ENCODE measurements around the gene STAT1.

The STAT1 gene

GRCh38 chr2:190986221-190986953 lies 27.6 kb downstream of the STAT1 start:
- no peak overlapping the region for H3K9ac ChIP-seq (ENCODE audit: low read depth in 1 of 2, low read length in 2 of 2)
- H3K27ac ChIP-seq (ENCODE audit: low read depth in 2 of 2, low read length in 2 of 2): no peak overlapping the region
- no peaks in the 10 kb centered on the region for H3K27me3 ChIP-seq (ENCODE audit: control insufficient read depth in 2 of 2, insufficient read depth in 2 of 2, low read length in 2 of 2)
- H3K9me3 ChIP-seq (ENCODE audit: control insufficient read depth in 2 of 2, low read length in 2 of 2): no peaks in the 10 kb centered on the region
- no peaks in the 10 kb centered on the region for H3K4me1 ChIP-seq (ENCODE audit: control insufficient read depth in 2 of 2, insufficient read depth in 2 of 2, low read length in 2 of 2)
- H3K4me3 ChIP-seq (ENCODE audit: low read length in 2 of 2): no peak overlapping the region
- H3K36me3 ChIP-seq (ENCODE audit: control insufficient read depth in 2 of 2, insufficient read depth in 2 of 2, low read length in 2 of 2): peaks cover 88 to 95% of the 10 kb centered on the region in 2 donors

GRCh38 chr2:190984595-190984994 lies 29.4 kb downstream of the STAT1 start:
- Histone ChIP-seq H3K4me1 (ENCODE audit: control insufficient read depth in 2 of 2, insufficient read depth in 2 of 2, low read length in 2 of 2) (no peaks in the 10 kb centered on the region), H3K4me3 (ENCODE audit: low read length in 2 of 2) (no peak overlapping the region), H3K9me3 (ENCODE audit: control insufficient read depth in 2 of 2, low read length in 2 of 2) (no peaks in the 10 kb centered on the region), H3K9ac (ENCODE audit: low read depth in 1 of 2, low read length in 2 of 2) (no peak overlapping the region), H3K27ac (ENCODE audit: low read depth in 2 of 2, low read length in 2 of 2) (no peak overlapping the region), H3K36me3 (ENCODE audit: control insufficient read depth in 2 of 2, insufficient read depth in 2 of 2, low read length in 2 of 2) (peaks cover 89 to 94% of the 10 kb centered on the region in 2 donors), H3K27me3 (ENCODE audit: control insufficient read depth in 2 of 2, insufficient read depth in 2 of 2, low read length in 2 of 2) (no peaks in the 10 kb centered on the region)

GRCh38 chr2:190982262-190983034 lies 31.5 kb downstream of the STAT1 start:
- Histone ChIP-seq H3K4me1 (ENCODE audit: control insufficient read depth in 2 of 2, insufficient read depth in 2 of 2, low read length in 2 of 2) (no peaks in the 10 kb centered on the region), H3K27ac (ENCODE audit: low read depth in 2 of 2, low read length in 2 of 2) (no peak overlapping the region), H3K9ac (ENCODE audit: low read depth in 1 of 2, low read length in 2 of 2) (no peak overlapping the region), H3K9me3 (ENCODE audit: control insufficient read depth in 2 of 2, low read length in 2 of 2) (no peaks in the 10 kb centered on the region), H3K36me3 (ENCODE audit: control insufficient read depth in 2 of 2, insufficient read depth in 2 of 2, low read length in 2 of 2) (peaks cover 91 to 94% of the 10 kb centered on the region in 2 donors), H3K4me3 (ENCODE audit: low read length in 2 of 2) (no peak overlapping the region), H3K27me3 (ENCODE audit: control insufficient read depth in 2 of 2, insufficient read depth in 2 of 2, low read length in 2 of 2) (no peaks in the 10 kb centered on the region)

GRCh38 chr2:190981733-190982132 lies 32.2 kb downstream of the STAT1 start:
- no peak overlapping the region for H3K4me3 ChIP-seq (ENCODE audit: low read length in 2 of 2)
- no peaks in the 10 kb centered on the region for H3K4me1 ChIP-seq (ENCODE audit: control insufficient read depth in 2 of 2, insufficient read depth in 2 of 2, low read length in 2 of 2)
- H3K27ac ChIP-seq (ENCODE audit: low read depth in 2 of 2, low read length in 2 of 2): no peak overlapping the region
- H3K9me3 ChIP-seq (ENCODE audit: control insufficient read depth in 2 of 2, low read length in 2 of 2): no peaks in the 10 kb centered on the region
- H3K9ac ChIP-seq (ENCODE audit: low read depth in 1 of 2, low read length in 2 of 2): no peak overlapping the region
- H3K36me3 ChIP-seq (ENCODE audit: control insufficient read depth in 2 of 2, insufficient read depth in 2 of 2, low read length in 2 of 2): peaks cover 90 to 91% of the 10 kb centered on the region in 2 donors
- no peaks in the 10 kb centered on the region for H3K27me3 ChIP-seq (ENCODE audit: control insufficient read depth in 2 of 2, insufficient read depth in 2 of 2, low read length in 2 of 2)

GRCh38 chr2:190981333-190981732 lies 32.6 kb downstream of the STAT1 start:
- peaks cover 90 to 91% of the 10 kb centered on the region in 2 donors for H3K36me3 ChIP-seq (ENCODE audit: control insufficient read depth in 2 of 2, insufficient read depth in 2 of 2, low read length in 2 of 2)
- H3K27ac ChIP-seq (ENCODE audit: low read depth in 2 of 2, low read length in 2 of 2): no peak overlapping the region
- H3K4me3 ChIP-seq (ENCODE audit: low read length in 2 of 2): no peak overlapping the region

GRCh38 chr2:190980630-190981209 lies 33.3 kb downstream of the STAT1 start:
- Histone ChIP-seq H3K9ac (ENCODE audit: low read depth in 1 of 2, low read length in 2 of 2) (no peak overlapping the region), H3K4me1 (ENCODE audit: control insufficient read depth in 2 of 2, insufficient read depth in 2 of 2, low read length in 2 of 2) (no peaks in the 10 kb centered on the region), H3K4me3 (ENCODE audit: low read length in 2 of 2) (no peak overlapping the region), H3K27me3 (ENCODE audit: control insufficient read depth in 2 of 2, insufficient read depth in 2 of 2, low read length in 2 of 2) (no peaks in the 10 kb centered on the region), H3K9me3 (ENCODE audit: control insufficient read depth in 2 of 2, low read length in 2 of 2) (no peaks in the 10 kb centered on the region), H3K27ac (ENCODE audit: low read depth in 2 of 2, low read length in 2 of 2) (peak overlapping the region in 1 of 2 donors; percentile 12), H3K36me3 (ENCODE audit: control insufficient read depth in 2 of 2, insufficient read depth in 2 of 2, low read length in 2 of 2) (peaks cover 90 to 91% of the 10 kb centered on the region in 2 donors)

More at GRCh38 chr2:190981333-190981732, 32.6 kb downstream of the STAT1 start:
- Histone ChIP-seq H3K4me1 (ENCODE audit: control insufficient read depth in 2 of 2, insufficient read depth in 2 of 2, low read length in 2 of 2) (no peaks in the 10 kb centered on the region), H3K27me3 (ENCODE audit: control insufficient read depth in 2 of 2, insufficient read depth in 2 of 2, low read length in 2 of 2) (no peaks in the 10 kb centered on the region), H3K9me3 (ENCODE audit: control insufficient read depth in 2 of 2, low read length in 2 of 2) (no peaks in the 10 kb centered on the region), H3K9ac (ENCODE audit: low read depth in 1 of 2, low read length in 2 of 2) (no peak overlapping the region)

- Histone ChIP-seq H3K4me1 (ENCODE audit: control insufficient read depth in 2 of 2, insufficient read depth in 2 of 2, low read length in 2 of 2) (no peaks in the 10 kb centered on the region), H3K27me3 (ENCODE audit: control insufficient read depth in 2 of 2, insufficient read depth in 2 of 2, low read length in 2 of 2) (no peaks in the 10 kb centered on the region), H3K36me3 (ENCODE audit: control insufficient read depth in 2 of 2, insufficient read depth in 2 of 2, low read length in 2 of 2) (peaks cover 90 to 91% of the 10 kb centered on the region in 2 donors), H3K4me3 (ENCODE audit: low read length in 2 of 2) (no peak overlapping the region), H3K27ac (ENCODE audit: low read depth in 2 of 2, low read length in 2 of 2) (peak overlapping the region in 1 of 2 donors; percentile 12), H3K9me3 (ENCODE audit: control insufficient read depth in 2 of 2, low read length in 2 of 2) (no peaks in the 10 kb centered on the region), H3K9ac (ENCODE audit: low read depth in 1 of 2, low read length in 2 of 2) (no peak overlapping the region)
Measured at GRCh38 chr2:190979906-190980629, 33.9 kb downstream of the STAT1 start.

GRCh38 chr2:190978389-190979053 lies 35.5 kb downstream of the STAT1 start:
- Histone ChIP-seq H3K27me3 (ENCODE audit: control insufficient read depth in 2 of 2, insufficient read depth in 2 of 2, low read length in 2 of 2) (no peaks in the 10 kb centered on the region), H3K27ac (ENCODE audit: low read depth in 2 of 2, low read length in 2 of 2) (no peak overlapping the region), H3K36me3 (ENCODE audit: control insufficient read depth in 2 of 2, insufficient read depth in 2 of 2, low read length in 2 of 2) (peaks cover 91 to 92% of the 10 kb centered on the region in 2 donors), H3K9ac (ENCODE audit: low read depth in 1 of 2, low read length in 2 of 2) (no peak overlapping the region), H3K4me1 (ENCODE audit: control insufficient read depth in 2 of 2, insufficient read depth in 2 of 2, low read length in 2 of 2) (no peaks in the 10 kb centered on the region), H3K4me3 (ENCODE audit: low read length in 2 of 2) (no peak overlapping the region), H3K9me3 (ENCODE audit: control insufficient read depth in 2 of 2, low read length in 2 of 2) (no peaks in the 10 kb centered on the region)

GRCh38 chr2:190977505-190977904 lies 36.5 kb downstream of the STAT1 start:
- Histone ChIP-seq H3K27ac (ENCODE audit: low read depth in 2 of 2, low read length in 2 of 2) (no peak overlapping the region), H3K9me3 (ENCODE audit: control insufficient read depth in 2 of 2, low read length in 2 of 2) (no peaks in the 10 kb centered on the region), H3K4me1 (ENCODE audit: control insufficient read depth in 2 of 2, insufficient read depth in 2 of 2, low read length in 2 of 2) (no peaks in the 10 kb centered on the region), H3K9ac (ENCODE audit: low read depth in 1 of 2, low read length in 2 of 2) (no peak overlapping the region), H3K27me3 (ENCODE audit: control insufficient read depth in 2 of 2, insufficient read depth in 2 of 2, low read length in 2 of 2) (no peaks in the 10 kb centered on the region), H3K36me3 (ENCODE audit: control insufficient read depth in 2 of 2, insufficient read depth in 2 of 2, low read length in 2 of 2) (peaks cover 90 to 92% of the 10 kb centered on the region in 2 donors), H3K4me3 (ENCODE audit: low read length in 2 of 2) (no peak overlapping the region)

Measured in mucosa of rectum (tissue), 2 donors.